MG63 (cell line): Measurements from ENCODE around the gene ETV6. TPM values are rescaled to one million over a fixed set of nuclear protein-coding genes. Genes with fewer than 3 reads are reported as not detected.
A peak's percentile ranks its signal among the peaks of the same experiment; 100 is the strongest.
"Not testable (repeated sequence)": the region's sequence is repeated elsewhere in the genome, so short reads cannot be mapped to it uniquely, and the experiment has no call there.

Experiments
- DNase-seq: peaks from one replicate; pipeline ENCODE4 v3.0.0-alpha.2; 2020
- H3K27me3 ChIP-seq: fragments of 250-450 bp; sonication (Bioruptor Pico); 2 replicates; pipeline ENCODE4 v1.5.1; 2020; ENCODE audit warnings: mild to moderate bottlenecking, moderate library complexity
- H3K36me3 ChIP-seq: fragments of 250-450 bp; sonication (Bioruptor Pico); 2 replicates; pipeline ENCODE4 v1.5.1; 2020; ENCODE audit warnings: mild to moderate bottlenecking, moderate library complexity
- H3K4me3 ChIP-seq: fragments of 250-450 bp; sonication (Bioruptor Pico); 2 replicates; pipeline ENCODE4 v1.5.1; 2020; ENCODE audit warnings: mild to moderate bottlenecking, moderate library complexity
- H3K9me3 ChIP-seq: fragments of 250-450 bp; sonication (Bioruptor Pico); 2 replicates; pipeline ENCODE4 v1.5.1; 2020; ENCODE audit warnings: mild to moderate bottlenecking, moderate library complexity
- total RNA-seq: library from RNA; depleted of rRNA; stranded (reverse); fragments of >200 nt; shearing (Covaris generic); gene quantifications from 2 replicates; pipeline ENCODE4 v1.2.3, GENCODE V29; 2014; ENCODE audit warnings: low replicate concordance

Gene ETV6
- total RNA-seq, 1 experiment from 2014 or later = 3.0 TPM

DNA sequence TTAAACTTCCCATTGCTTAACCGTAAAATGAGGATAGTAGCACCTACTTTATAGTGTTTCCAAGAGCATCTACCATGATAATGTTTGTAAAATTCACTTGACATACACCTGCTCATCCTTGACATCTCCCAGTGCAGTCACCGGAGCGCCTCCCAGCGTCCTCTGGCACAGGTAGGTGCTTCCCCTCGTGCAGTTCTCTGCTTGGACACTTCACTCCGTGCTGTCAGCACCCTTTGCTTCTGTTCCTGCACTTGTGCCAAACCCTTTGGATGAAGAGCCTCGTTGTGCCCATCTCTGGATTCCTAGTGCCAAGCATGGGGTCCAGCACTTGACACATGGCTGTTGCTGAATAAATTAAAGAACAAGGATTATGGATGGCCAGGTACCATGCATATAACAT, 28.3 kb downstream of the ETV6 start:
- no peak overlapping the region for H3K4me3 ChIP-seq
- no peaks in the 10 kb centered on the region for H3K27me3 ChIP-seq
- no peaks in the 10 kb centered on the region for H3K9me3 ChIP-seq
- DNase-seq = no peak
- H3K36me3 ChIP-seq = no peaks in the 10 kb centered on the region; the same call in 1 of the 2 replicates

DNA sequence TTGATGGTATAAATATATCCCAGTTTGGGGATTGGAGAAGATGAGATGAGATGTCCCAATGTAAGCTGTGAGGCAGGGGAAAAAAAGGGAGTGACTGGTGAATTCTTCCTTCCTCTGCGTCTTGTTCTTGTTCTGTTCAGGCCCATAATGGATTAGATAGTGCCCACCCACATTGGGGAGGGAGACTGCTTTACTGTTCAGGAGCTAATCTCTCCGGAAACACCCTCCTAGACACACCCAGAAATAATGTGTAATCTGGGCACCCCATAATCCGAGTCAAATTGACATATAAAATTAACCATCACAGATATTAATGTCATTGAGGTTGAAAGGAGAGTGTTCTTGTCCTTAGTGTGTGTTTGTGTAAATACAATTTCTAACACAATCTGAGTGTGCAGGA, 29.3 kb downstream of the ETV6 start:
- Histone ChIP-seq H3K36me3 (no peaks in the 10 kb centered on the region; the same call in 1 of the 2 replicates), H3K9me3 (no peaks in the 10 kb centered on the region), H3K27me3 (no peaks in the 10 kb centered on the region), H3K4me3 (no peak overlapping the region)
- no peak for DNase-seq

DNA sequence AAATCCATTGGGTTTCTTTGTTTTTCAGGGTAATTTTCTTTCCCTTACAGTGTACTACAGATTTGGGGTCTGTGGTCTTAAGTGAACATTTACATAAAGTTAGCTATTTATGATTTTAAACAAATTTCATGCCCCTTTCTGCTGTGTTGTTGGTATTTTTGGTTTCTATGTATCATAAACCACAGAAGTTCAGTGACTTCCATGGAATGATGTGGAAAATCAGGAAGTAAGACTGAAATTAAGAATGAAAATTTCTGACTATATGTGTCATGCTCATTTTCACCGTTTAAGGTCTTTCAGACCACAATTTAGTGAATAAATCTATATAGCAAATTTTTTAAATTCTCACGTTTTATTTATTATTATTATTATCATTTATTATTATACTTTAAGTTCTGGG, 31.7 kb downstream of the ETV6 start:
- DNase-seq = no peak
- Histone ChIP-seq H3K27me3 (no peaks in the 10 kb centered on the region), H3K36me3 (no peaks in the 10 kb centered on the region; the same call in 1 of the 2 replicates), H3K9me3 (no peaks in the 10 kb centered on the region), H3K4me3 (no peak overlapping the region)

DNA sequence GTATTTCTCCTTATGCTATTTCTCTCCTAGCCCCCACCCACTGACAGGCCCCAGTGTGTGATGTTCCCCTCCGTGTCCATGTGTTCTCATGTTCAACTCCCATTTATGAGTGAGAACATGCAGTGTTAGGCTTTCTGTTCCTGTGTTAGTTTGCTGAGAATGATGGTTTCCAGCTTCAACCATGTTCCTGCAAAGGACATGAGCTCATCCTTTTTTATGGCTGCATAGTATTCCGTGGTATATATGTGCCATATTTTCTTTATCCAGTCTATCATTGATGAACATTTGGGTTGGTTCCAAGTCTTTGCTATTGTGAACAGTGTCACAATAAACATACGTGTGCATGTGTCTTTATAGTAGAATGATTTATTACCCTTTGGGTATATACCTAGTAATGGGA, 32.2 kb downstream of the ETV6 start:
- H3K9me3 ChIP-seq, DNase-seq, H3K27me3 ChIP-seq, H3K36me3 ChIP-seq, H3K4me3 ChIP-seq: not testable (repeated sequence)

DNA sequence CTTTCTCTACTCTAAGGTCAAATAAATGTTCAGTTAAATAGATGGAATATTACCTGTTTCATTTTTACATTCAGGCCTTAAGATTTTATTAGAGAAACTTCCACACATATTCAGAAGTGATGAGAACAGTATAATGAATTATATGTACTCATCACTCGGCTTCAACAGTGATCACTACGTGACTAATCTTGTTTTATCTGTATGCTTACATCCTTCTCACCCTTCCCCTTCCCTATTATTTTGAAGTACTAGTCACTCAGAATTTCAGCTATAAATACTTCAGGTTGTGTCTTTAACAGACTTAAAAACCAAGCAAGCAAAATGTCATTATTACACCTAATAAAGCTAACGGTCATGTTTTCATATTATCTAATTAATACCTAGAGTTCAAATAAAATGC, 34.9 kb downstream of the ETV6 start:
- no peaks in the 10 kb centered on the region for H3K9me3 ChIP-seq
- no peak for DNase-seq
- no peaks in the 10 kb centered on the region for H3K27me3 ChIP-seq
- no peaks in the 10 kb centered on the region for H3K36me3 ChIP-seq
- H3K4me3 ChIP-seq = no peak overlapping the region

DNA sequence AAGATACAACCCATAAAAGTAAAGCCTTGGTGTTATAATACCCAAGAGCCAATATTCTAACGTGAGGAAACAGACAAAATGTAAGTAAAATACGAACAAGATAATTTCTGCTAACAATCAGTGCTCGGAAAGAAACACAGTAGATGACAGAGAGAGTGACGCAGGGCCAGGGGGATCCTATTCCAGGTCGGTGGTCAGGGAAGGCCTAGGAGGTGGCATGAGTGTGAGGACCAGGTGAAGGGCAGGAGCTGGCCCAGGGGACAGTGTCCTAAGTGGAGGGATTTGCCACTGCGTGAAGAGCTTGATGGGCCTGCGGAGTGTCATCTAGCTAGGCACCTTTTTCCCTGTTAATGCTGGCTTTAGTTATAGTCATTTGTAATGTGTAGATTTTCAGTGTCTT, 35.3 kb downstream of the ETV6 start:
- Histone ChIP-seq H3K36me3 (no peaks in the 10 kb centered on the region), H3K4me3 (no peak overlapping the region), H3K27me3 (no peaks in the 10 kb centered on the region), H3K9me3 (no peaks in the 10 kb centered on the region)
- no peak for DNase-seq

DNA sequence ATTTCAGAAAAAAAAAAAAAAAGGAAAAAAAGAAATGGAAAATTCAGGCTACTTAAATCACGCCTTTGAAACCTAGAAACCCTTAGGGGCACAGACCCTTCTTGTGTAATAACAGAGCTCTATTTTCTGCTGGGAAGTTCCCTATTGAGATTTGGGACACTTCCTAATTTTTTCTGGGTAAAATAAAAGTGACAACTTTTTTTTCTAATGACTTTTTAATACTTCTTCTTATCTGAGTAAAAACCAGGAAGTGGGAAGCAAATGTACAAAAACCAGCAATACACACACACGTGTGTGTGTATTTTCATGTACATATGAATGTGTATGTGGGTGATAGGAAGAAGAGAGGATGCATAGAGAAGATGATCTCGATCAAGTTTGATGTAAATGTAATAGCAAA, 35.8 kb downstream of the ETV6 start:
- DNase-seq = no peak
- Histone ChIP-seq H3K36me3 (no peaks in the 10 kb centered on the region), H3K27me3 (no peaks in the 10 kb centered on the region), H3K4me3 (no peak overlapping the region), H3K9me3 (no peaks in the 10 kb centered on the region)

DNA sequence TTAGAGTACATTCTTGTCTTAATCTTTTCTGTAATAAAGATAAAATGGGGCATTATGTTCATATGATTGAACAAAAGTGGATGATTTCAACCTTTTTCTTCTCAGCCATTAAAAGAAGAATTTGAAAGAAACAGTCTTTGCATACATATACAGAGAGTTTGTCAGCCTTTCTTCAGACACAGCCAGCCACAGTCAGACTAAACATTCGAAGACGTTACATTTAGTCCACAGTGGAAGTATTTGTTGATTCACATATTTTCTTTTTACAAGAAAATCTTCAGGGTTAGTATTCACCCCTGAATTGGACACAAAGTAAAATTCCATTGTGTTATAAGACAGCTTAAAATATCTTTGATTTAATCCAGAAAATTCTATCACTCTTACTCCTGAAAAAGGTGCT, 36.2 kb downstream of the ETV6 start:
- DNase-seq = no peak
- Histone ChIP-seq H3K9me3 (no peaks in the 10 kb centered on the region), H3K27me3 (no peaks in the 10 kb centered on the region), H3K4me3 (no peak overlapping the region), H3K36me3 (no peaks in the 10 kb centered on the region)

DNA sequence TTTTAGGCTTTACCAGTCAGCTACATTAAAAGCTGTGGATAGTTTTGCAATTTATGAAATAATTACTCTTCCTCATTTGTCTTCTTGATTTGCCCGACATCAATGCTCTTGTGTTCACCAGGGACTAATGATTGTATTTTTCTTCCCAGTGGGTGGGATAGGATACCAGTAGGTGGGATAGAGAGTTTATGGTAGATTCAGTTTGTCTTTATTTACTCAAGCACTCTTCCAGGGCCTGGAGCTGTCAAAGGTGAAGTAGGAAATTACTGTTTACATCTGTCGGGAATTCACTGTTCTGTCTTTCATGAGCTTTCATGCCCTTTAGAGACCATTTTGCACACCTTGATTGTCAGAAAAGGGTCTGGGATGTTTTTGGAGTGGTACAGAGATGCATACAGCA, 36.6 kb downstream of the ETV6 start:
- Histone ChIP-seq H3K9me3 (no peaks in the 10 kb centered on the region), H3K27me3 (no peaks in the 10 kb centered on the region), H3K4me3 (no peak overlapping the region), H3K36me3 (no peaks in the 10 kb centered on the region)
- no peak for DNase-seq

DNA sequence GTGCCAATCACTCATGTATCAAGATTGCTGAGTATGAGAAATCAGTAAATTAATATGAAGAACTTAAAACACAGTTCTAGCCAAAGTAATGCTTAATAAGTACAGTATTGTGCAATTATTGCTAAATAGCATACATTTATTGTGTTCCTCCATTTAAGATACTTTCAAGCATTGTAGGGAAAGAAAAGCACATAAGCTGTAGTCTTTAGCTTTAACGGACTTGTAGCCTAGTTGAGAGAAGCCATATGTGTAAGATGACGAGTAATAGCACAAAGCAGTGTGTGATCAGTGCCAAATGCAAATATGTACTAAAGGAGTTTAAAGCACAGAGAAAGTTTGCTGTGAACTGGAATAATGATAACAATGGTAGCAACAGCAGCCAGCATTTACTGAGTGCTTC, 38.1 kb downstream of the ETV6 start:
- Histone ChIP-seq H3K4me3 (no peak overlapping the region), H3K9me3 (no peaks in the 10 kb centered on the region), H3K27me3 (no peaks in the 10 kb centered on the region), H3K36me3 (no peaks in the 10 kb centered on the region)
- no peak for DNase-seq

DNA sequence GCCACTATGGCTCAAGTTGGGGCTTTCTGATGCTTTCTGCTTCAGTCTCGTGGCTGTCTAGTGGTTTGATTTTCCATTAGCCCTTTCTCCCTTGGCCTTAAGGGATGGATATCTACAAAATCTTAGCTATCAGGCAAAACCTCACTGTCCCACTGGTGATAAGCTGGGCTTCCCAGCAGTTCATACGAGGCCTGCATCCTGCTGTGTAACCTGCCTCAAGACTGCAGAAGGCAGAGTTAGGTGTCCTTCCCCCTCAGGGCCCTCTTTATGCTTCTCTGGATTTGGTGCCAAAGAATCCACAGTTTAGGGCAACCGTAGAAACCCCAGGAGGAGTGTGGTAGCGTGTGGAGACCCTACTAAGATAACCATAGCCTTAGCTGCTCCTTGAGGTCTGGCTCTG, 38.9 kb downstream of the ETV6 start:
- Histone ChIP-seq H3K9me3 (no peaks in the 10 kb centered on the region), H3K27me3 (no peaks in the 10 kb centered on the region), H3K4me3 (no peak overlapping the region), H3K36me3 (no peaks in the 10 kb centered on the region)
- DNase-seq = no peak

DNA sequence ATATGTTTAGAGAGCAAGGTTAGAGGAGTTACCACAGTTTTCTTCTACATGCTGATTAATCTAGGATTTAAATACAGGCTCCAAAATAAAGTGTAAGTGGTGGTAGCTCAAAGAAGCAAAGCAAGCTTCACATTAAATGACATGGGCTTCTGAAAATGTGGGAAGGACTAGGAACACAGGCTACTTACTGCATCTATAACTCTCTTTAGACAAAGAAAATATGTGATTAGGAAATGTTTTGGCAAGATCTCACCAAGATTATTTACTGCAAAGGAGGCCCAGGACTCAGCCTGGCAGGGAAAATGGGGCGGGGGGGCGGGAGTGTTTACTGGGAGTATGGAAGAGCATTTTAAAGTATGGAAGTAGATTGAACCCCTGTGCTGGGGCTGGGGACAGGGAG, 39.4 kb downstream of the ETV6 start:
- no peaks in the 10 kb centered on the region for H3K27me3 ChIP-seq
- H3K4me3 ChIP-seq = no peak overlapping the region
- no peak for DNase-seq
- no peaks in the 10 kb centered on the region for H3K36me3 ChIP-seq
- no peaks in the 10 kb centered on the region for H3K9me3 ChIP-seq

DNA sequence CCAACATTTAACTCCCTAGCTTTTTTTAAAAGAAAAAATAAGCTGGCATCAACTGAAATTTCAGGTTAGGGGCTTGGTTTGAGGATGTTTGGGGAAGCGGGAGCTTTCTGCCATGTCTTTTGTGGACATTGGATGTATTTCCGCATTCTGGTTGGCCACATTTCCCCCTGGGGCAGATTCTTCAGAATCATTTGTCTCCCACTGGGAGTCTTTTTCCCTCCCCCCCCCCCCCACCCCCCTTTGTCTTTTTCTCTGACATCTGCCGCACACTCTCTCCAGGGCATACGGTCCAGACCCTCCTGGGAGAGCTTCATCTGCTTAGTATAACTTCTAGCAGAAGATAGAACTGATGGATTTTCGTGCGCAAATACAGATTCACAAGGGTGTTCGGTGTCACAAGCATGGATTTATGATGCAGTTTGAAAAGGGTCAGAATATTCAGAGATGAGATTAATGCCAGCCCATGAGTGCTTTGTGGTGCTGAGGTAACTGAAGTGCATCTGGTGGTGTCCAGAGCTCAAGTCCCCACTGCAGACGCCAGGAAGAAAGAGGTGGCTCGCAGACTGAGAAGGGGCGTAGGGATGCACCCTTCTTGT, 40.2 kb downstream of the ETV6 start:
- Histone ChIP-seq H3K36me3 (no peaks in the 10 kb centered on the region), H3K27me3 (no peaks in the 10 kb centered on the region), H3K9me3 (no peaks in the 10 kb centered on the region), H3K4me3 (no peak overlapping the region)
- DNase-seq = no peak

DNA sequence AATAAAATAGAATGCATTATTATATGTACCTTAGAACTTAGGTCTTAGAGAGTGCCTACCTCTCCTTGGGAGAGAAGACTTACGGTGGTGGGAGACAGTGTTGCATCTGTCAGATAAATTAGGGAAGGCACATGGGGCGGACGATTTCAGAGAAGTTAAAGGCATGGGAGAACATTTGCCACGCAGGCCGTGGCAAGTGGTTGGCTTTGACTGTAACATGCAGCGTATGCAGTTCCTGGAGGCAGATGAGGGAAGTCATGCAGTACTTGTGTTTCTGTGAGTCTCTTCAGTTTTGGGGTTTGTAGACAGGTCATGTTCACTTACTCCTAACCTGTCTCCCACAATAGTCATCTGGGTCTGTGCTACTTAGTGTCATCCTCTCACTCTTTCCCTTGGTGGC, 43.6 kb downstream of the ETV6 start:
- H3K36me3 ChIP-seq = no peaks in the 10 kb centered on the region
- no peak for DNase-seq
- H3K4me3 ChIP-seq = no peak overlapping the region
- H3K27me3 ChIP-seq = no peaks in the 10 kb centered on the region
- no peaks in the 10 kb centered on the region for H3K9me3 ChIP-seq

DNA sequence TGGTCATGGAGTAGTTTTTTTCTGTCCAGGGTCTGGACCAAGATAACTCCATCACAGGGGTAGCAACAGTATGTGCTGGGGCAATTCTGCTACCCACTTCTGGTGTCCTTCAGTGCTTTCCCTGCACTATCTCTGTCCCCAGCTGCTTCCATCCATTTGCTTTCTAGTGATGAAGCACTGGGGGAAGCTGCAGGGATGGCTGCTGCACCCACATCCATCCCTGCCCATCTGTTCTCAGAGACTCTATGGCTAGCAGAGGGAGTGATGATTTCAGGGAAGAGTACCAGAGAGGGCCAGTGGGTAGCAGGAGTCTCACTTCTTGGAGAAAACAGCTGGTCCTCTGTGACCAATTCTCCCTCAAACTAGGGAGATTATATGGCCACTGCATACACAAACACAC, 44.1 kb downstream of the ETV6 start:
- DNase-seq = no peak
- Histone ChIP-seq H3K27me3 (no peaks in the 10 kb centered on the region), H3K36me3 (no peaks in the 10 kb centered on the region), H3K4me3 (no peak overlapping the region), H3K9me3 (peaks cover 3% of the 10 kb centered on the region; the same call in 1 of the 2 replicates)

DNA sequence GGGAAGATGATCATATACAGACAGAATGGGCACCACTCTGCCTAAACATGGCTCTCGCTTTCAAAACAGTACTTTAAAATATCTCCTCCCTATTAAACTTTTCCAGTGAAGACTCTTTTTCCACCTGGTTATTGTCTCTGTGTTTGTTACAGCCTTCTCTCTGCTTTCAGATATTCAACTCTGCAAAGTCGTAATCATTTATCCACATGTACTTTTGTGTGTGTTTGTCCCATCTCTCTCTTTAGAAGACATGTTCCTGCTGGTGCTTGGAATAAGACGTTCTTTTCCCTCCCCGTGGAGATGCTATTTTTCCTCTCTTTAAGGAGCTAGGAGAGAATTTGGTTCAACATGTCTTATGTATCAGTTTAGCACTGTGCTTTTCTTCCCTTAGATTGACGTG, 45.1 kb downstream of the ETV6 start:
- Histone ChIP-seq H3K4me3 (no peak overlapping the region), H3K27me3 (no peaks in the 10 kb centered on the region), H3K36me3 (no peaks in the 10 kb centered on the region), H3K9me3 (peaks cover 3% of the 10 kb centered on the region; the same call in 1 of the 2 replicates)
- no peak for DNase-seq

DNA sequence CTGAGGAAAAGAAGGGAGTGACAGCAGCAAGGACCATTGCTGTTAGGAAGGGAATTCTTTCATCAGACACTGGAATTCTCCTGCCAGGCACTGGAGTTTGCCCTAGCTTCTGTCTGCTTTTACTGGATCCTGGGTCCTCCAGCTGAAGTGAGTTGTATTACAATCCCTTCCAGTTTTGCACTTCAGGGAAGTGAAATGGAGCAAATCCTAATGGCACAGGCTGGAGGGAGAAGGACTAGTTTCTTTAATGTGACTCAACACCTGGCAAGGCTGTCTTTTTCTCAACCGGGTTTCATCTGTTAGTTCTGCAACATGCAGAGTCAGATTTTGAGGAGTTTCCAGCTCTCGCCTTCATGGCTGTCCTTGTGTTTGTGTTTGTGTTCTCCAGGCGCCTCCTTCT, 45.8 kb downstream of the ETV6 start:
- peaks cover 3% of the 10 kb centered on the region; the same call in 1 of the 2 replicates for H3K9me3 ChIP-seq
- no peak overlapping the region for H3K4me3 ChIP-seq
- no peaks in the 10 kb centered on the region for H3K36me3 ChIP-seq
- peak; percentile 64 for DNase-seq
- H3K27me3 ChIP-seq = no peaks in the 10 kb centered on the region

DNA sequence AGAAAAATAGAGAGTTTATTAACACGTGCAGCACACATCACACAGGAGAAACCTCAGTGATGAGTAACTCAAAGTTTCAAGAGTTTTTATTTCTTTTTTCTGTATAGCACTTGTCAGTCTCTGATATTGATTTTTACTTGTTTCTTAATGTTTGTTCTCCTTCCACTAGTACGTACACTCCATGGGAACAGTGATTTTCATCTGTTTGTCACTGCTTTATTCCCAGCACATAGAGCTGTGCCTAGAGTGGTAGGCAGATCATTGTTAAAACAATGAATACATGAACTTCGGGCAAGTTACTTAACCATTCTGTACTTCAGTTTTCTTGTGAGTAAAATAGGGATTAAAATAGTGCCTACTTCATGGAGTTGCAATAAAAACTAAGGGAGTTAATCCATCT, 46.6 kb downstream of the ETV6 start:
- Histone ChIP-seq H3K4me3 (no peak overlapping the region), H3K9me3 (peaks cover 3% of the 10 kb centered on the region; the same call in 1 of the 2 replicates), H3K36me3 (no peaks in the 10 kb centered on the region), H3K27me3 (no peaks in the 10 kb centered on the region)
- no peak for DNase-seq

DNA sequence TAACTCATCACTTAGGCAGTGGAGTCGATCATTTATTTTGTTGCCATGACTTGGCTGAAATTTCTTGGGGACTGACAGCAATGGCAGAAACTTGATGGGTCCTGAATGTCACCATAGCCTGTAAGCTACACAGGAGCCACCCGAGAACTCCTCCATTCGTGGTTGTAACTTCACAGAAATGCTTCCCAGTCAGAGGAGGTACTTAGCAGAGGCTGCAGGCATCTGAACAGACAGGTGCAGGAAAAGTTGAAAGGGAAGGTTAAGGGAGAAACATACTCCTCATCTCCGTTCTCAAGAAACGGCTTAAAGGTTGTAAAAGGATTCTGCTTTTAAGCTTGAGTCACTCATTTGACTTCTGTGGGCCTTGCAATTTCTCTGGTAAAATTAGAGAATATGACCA, 47.7 kb downstream of the ETV6 start:
- Histone ChIP-seq H3K27me3 (no peaks in the 10 kb centered on the region), H3K4me3 (no peak overlapping the region), H3K36me3 (no peaks in the 10 kb centered on the region), H3K9me3 (peaks cover 3% of the 10 kb centered on the region; the same call in 1 of the 2 replicates)
- no peak for DNase-seq
